MV-4-11 (cell line): ENCODE results near the gene TTC38.
A peak's percentile ranks its signal among the peaks of the same experiment; 100 is the strongest.

Source experiments
- DNase-seq: peaks from one replicate; lab custom pipeline; 2025; lab: John Stamatoyannopoulos, UW

The TTC38 gene

GRCh38 chr22:46278656-46279645 is 11.1 kb downstream of the TTC38 start:
- DNase-seq, result no peak

GRCh38 chr22:46280063-46280817 is 12.4 kb downstream of the TTC38 start:
- no peak for DNase-seq

- DNase-seq, result peak; percentile 99
Observed at GRCh38 chr22:46280999-46281623, 13.3 kb downstream of the TTC38 start.

GRCh38 chr22:46281866-46282678 is 14.3 kb downstream of the TTC38 start:
- no peak for DNase-seq

- DNase-seq, result no peak
Observed at GRCh38 chr22:46286006-46286405, 18.2 kb downstream of the TTC38 start.

- no peak for DNase-seq
Observed at GRCh38 chr22:46286941-46287872, 19.4 kb downstream of the TTC38 start.

- peak; percentile 84 for DNase-seq
Observed at GRCh38 chr22:46287873-46288751, 20.3 kb downstream of the TTC38 start.

GRCh38 chr22:46288846-46289243 is 21.0 kb downstream of the TTC38 start:
- no peak for DNase-seq

- no peak for DNase-seq
Observed at GRCh38 chr22:46289244-46289891, 21.6 kb downstream of the TTC38 start.

GRCh38 chr22:46290121-46290842 is 22.5 kb downstream of the TTC38 start:
- DNase-seq, result no peak

- no peak for DNase-seq
Observed at GRCh38 chr22:46290843-46291785, 23.3 kb downstream of the TTC38 start.

GRCh38 chr22:46292173-46292572 is 24.4 kb downstream of the TTC38 start:
- no peak for DNase-seq

GRCh38 chr22:46292732-46293131 is 24.9 kb downstream of the TTC38 start:
- DNase-seq, result no peak

GRCh38 chr22:46293577-46294260 is 25.9 kb downstream of the TTC38 start:
- peak; percentile 76 for DNase-seq

GRCh38 chr22:46294784-46295183 is 27.0 kb downstream of the TTC38 start:
- DNase-seq, result no peak

GRCh38 chr22:46295277-46295971 is 27.6 kb downstream of the TTC38 start:
- DNase-seq, result no peak
